Activated CD4-positive, alpha-beta T cell treated with anti-CD3 and anti-CD28 coated beads, Interleukin-2, amount 10 ng/mL, durations not matched to agents 24 days and 14 days (primary cell): ENCODE measurements around the gene LAYN. TPM values are rescaled to one million over a fixed set of nuclear protein-coding genes. Genes with fewer than 3 reads are reported as not detected.

Source experiments
- DNase-seq: peaks from one replicate; pipeline ENCODE4 v3.0.0; 2022
- H3K27ac Mint-ChIP-seq: one replicate; pipeline ENCODE4 v1.8.0; 2022; ENCODE audit warnings: mild to moderate bottlenecking, mixed read lengths
- H3K27me3 Mint-ChIP-seq: one replicate; pipeline ENCODE4 v1.8.0; 2022; ENCODE audit warnings: mixed read lengths
- H3K36me3 Mint-ChIP-seq: one replicate; pipeline ENCODE4 v1.8.0; 2022; ENCODE audit warnings: low read depth, mild to moderate bottlenecking, mixed read lengths
- H3K4me1 Mint-ChIP-seq: one replicate; pipeline ENCODE4 v1.8.0; 2021; ENCODE audit warnings: mixed read lengths
- H3K4me3 Mint-ChIP-seq: one replicate; pipeline ENCODE4 v1.8.0; 2022; ENCODE audit warnings: mild to moderate bottlenecking, moderate library complexity, mixed read lengths
- H3K9me3 Mint-ChIP-seq: one replicate; pipeline ENCODE4 v1.8.0; 2021; ENCODE audit warnings: mixed read lengths
- intact Hi-C: fragments of 100-400 bp; cut with micrococcal nuclease; formaldehyde crosslinking; loops from one replicate; pipeline ENCODE4 v1.15.1; 2023
- total RNA-seq: library from RNA; stranded (reverse); gene quantifications from 2 replicates; pipeline ENCODE4 v1.2.3, GENCODE V29; 2022

The LAYN gene
- total RNA-seq, 1 donor from 2014 or later: 6.4 TPM

DNA sequence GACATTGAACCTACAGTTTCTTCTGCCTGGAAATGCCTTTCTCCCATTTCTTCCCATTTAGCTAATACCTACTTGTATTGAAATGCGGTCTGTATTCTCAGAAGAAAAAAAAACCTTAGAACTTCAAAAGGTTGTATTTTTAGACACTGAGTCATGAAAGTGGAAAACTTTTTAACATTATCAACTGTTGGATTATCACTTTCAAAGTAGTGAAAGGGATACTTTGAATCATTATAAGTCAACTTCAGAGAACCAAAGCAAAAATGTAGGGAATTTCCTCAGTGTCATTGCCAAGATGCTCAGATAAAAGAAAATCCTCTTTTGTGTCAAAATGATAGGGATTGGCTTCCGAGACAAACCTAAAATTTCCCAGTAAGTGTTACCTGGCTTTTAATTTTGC, 19.4 kb upstream of the LAYN start:
- intact Hi-C loops: loop anchor here (1.0 to 10.0 kb wide), 5 partner anchors 10 to 1436 kb away; no protein-coding TSS in a partner anchor
- Mint-ChIP-seq H3K27me3 (no peaks in the 10 kb centered on the region), H3K27ac (no peak overlapping the region), H3K4me1 (peaks cover 20% of the 10 kb centered on the region), H3K36me3 (no peaks in the 10 kb centered on the region), H3K9me3 (no peaks in the 10 kb centered on the region), H3K4me3 (no peak overlapping the region)
- no peak for DNase-seq

- no peaks in the 10 kb centered on the region for H3K27me3 Mint-ChIP-seq
- no peak for DNase-seq
- H3K4me3 Mint-ChIP-seq: no peak overlapping the region
- no peak overlapping the region for H3K27ac Mint-ChIP-seq
- no peaks in the 10 kb centered on the region for H3K9me3 Mint-ChIP-seq
- H3K36me3 Mint-ChIP-seq: no peaks in the 10 kb centered on the region
- intact Hi-C loops: loop anchor here (10.0 kb wide), 3 partner anchors 1068 to 1438 kb away; no protein-coding TSS in a partner anchor
- H3K4me1 Mint-ChIP-seq: peaks cover 28% of the 10 kb centered on the region
Measured at GRCh38 chr11:111522426-111522825, 18.1 kb upstream of the LAYN start.

GRCh38 chr11:111523343-111523742, 17.2 kb upstream of the LAYN start:
- H3K27ac Mint-ChIP-seq: no peak overlapping the region
- no peak for DNase-seq
- H3K36me3 Mint-ChIP-seq: no peaks in the 10 kb centered on the region
- peaks cover 28% of the 10 kb centered on the region for H3K4me1 Mint-ChIP-seq
- H3K9me3 Mint-ChIP-seq: no peaks in the 10 kb centered on the region
- no peaks in the 10 kb centered on the region for H3K27me3 Mint-ChIP-seq
- no peak overlapping the region for H3K4me3 Mint-ChIP-seq
- intact Hi-C loops: loop anchor here (1.0 to 10.0 kb wide), 4 partner anchors 10 to 1439 kb away; no protein-coding TSS in a partner anchor

- Mint-ChIP-seq H3K4me1 (peaks cover 35% of the 10 kb centered on the region), H3K9me3 (no peaks in the 10 kb centered on the region), H3K36me3 (no peaks in the 10 kb centered on the region), H3K27ac (no peak overlapping the region), H3K4me3 (no peak overlapping the region), H3K27me3 (no peaks in the 10 kb centered on the region)
- no peak for DNase-seq
- intact Hi-C loops: loop anchor here (10.0 kb wide), 3 partner anchors 1069 to 1439 kb away; no protein-coding TSS in a partner anchor
Measured at GRCh38 chr11:111524056-111524455, 16.5 kb upstream of the LAYN start.

GRCh38 chr11:111525456-111525855, 15.1 kb upstream of the LAYN start:
- Mint-ChIP-seq H3K27me3 (no peaks in the 10 kb centered on the region), H3K9me3 (no peaks in the 10 kb centered on the region), H3K4me3 (no peak overlapping the region), H3K4me1 (peaks cover 40% of the 10 kb centered on the region), H3K27ac (peak overlapping the region; percentile 1), H3K36me3 (no peaks in the 10 kb centered on the region)
- DNase-seq: no peak
- intact Hi-C loops: loop anchor here (5.0 to 10.0 kb wide), 4 partner anchors 77 to 1441 kb away; partner anchors contain the start of gene SIK2

DNA sequence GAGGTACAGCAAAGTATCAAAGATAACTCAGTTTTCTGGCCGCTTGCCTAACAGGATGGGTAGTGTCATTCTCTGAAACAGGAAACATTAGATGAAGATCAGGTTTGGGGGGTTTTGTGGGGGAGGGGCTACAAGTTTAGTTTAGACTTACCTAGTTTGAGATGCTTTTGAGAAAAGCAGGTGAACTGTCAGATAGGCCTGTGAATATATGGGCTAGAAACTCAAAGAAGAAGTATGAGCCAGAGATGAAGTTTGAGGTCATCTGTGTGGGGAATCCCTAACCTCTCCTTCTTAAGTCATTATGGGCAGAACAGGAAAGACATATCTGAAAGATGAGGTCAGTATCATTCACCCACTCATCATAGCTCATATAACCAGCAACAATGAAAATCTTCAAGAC, 14.0 kb upstream of the LAYN start:
- H3K27ac Mint-ChIP-seq: peak overlapping the region; percentile 59
- no peaks in the 10 kb centered on the region for H3K27me3 Mint-ChIP-seq
- no peaks in the 10 kb centered on the region for H3K9me3 Mint-ChIP-seq
- no peak for DNase-seq
- intact Hi-C loops: loop anchor here (2.0 to 10.0 kb wide), 5 partner anchors 76 to 1442 kb away; partner anchors contain the start of genes POU2AF1 and SIK2
- peak overlapping the region; percentile 30 for H3K4me3 Mint-ChIP-seq
- peaks cover 40% of the 10 kb centered on the region for H3K4me1 Mint-ChIP-seq
- no peaks in the 10 kb centered on the region for H3K36me3 Mint-ChIP-seq

GRCh38 chr11:111527279-111527678, 13.2 kb upstream of the LAYN start:
- no peaks in the 10 kb centered on the region for H3K27me3 Mint-ChIP-seq
- H3K4me1 Mint-ChIP-seq: peaks cover 46% of the 10 kb centered on the region
- DNase-seq: no peak
- H3K9me3 Mint-ChIP-seq: no peaks in the 10 kb centered on the region
- H3K4me3 Mint-ChIP-seq: no peak overlapping the region
- H3K36me3 Mint-ChIP-seq: no peaks in the 10 kb centered on the region
- intact Hi-C loops: loop anchor here (2.0 to 10.0 kb wide), 5 partner anchors 75 to 1442 kb away; partner anchors contain the start of genes POU2AF1 and SIK2
- no peak overlapping the region for H3K27ac Mint-ChIP-seq

GRCh38 chr11:111528557-111528956, 12.0 kb upstream of the LAYN start:
- intact Hi-C loops: loop anchor here (5.0 to 10.0 kb wide), 4 partner anchors 74 to 1444 kb away; partner anchors contain the start of gene SIK2
- H3K4me3 Mint-ChIP-seq: peak overlapping the region; percentile 2
- H3K27me3 Mint-ChIP-seq: no peaks in the 10 kb centered on the region
- DNase-seq: peak; percentile 82
- no peaks in the 10 kb centered on the region for H3K9me3 Mint-ChIP-seq
- peak overlapping the region; percentile 87 for H3K27ac Mint-ChIP-seq
- peaks cover 45% of the 10 kb centered on the region for H3K4me1 Mint-ChIP-seq
- H3K36me3 Mint-ChIP-seq: no peaks in the 10 kb centered on the region

DNA sequence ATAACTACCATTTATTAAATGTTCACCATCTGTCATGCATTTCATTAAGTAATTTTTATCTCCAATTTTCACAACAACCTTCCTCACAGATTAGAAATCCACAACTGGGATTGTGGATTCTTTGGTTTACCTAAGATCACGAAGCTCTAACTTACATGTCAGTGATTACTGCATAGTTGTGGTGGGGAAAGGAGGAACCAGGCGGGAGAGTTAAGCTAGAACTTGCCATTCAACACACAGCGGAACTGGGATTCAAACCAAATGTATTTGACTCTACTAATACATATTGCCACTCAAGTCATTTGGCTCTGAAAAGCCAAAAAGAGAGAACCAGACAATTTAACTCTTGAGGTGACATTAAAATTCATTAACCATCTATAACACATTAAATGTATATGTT, 10.4 kb upstream of the LAYN start:
- Mint-ChIP-seq H3K27ac (no peak overlapping the region), H3K4me1 (peaks cover 39% of the 10 kb centered on the region), H3K9me3 (no peaks in the 10 kb centered on the region), H3K36me3 (no peaks in the 10 kb centered on the region), H3K27me3 (peaks cover 13% of the 10 kb centered on the region), H3K4me3 (no peak overlapping the region)
- intact Hi-C loops: loop anchor here (2.0 to 5.0 kb wide), 4 partner anchors 63 to 713 kb away; partner anchors contain the start of gene DIXDC1
- no peak for DNase-seq

- no peak overlapping the region for H3K4me3 Mint-ChIP-seq
- H3K9me3 Mint-ChIP-seq: no peaks in the 10 kb centered on the region
- H3K27me3 Mint-ChIP-seq: peaks cover 16% of the 10 kb centered on the region
- no peaks in the 10 kb centered on the region for H3K36me3 Mint-ChIP-seq
- intact Hi-C loops: loop anchor here (1.0 to 5.0 kb wide), 6 partner anchors 8 to 714 kb away; partner anchors contain the start of gene DIXDC1
- H3K4me1 Mint-ChIP-seq: peaks cover 31% of the 10 kb centered on the region
- H3K27ac Mint-ChIP-seq: peak overlapping the region; percentile 64
- DNase-seq: no peak
Measured at GRCh38 chr11:111531136-111531535, 9.4 kb upstream of the LAYN start.

- peaks cover 26% of the 10 kb centered on the region for H3K4me1 Mint-ChIP-seq
Measured at GRCh38 chr11:111531687-111532364, 8.7 kb upstream of the LAYN start.

DNA sequence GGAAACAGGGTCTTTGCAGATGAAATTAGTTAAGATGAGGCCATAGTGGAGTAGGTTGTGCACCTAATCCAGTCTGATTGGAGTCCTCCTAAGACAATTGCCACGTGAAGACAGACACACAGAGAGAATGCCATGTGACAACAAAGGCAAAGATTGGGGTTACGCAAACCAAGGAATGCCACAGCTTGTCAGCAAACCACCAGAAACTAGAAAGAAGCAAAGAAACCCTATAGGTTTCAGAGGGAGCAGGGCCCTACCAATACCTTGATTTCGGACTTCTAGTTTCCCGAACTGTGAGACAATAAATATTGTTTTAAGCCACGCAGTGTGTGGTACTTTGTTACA, 8.2 kb upstream of the LAYN start:
- Mint-ChIP-seq H3K27ac (peak overlapping the region; percentile 89), H3K27me3 (peaks cover 23% of the 10 kb centered on the region), H3K9me3 (peaks cover 2% of the 10 kb centered on the region), H3K4me3 (no peak overlapping the region), H3K36me3 (no peaks in the 10 kb centered on the region), H3K4me1 (peaks cover 26% of the 10 kb centered on the region)
- no peak for DNase-seq
- intact Hi-C loops: loop anchor here (5.0 kb wide), 3 partner anchors 65 to 715 kb away; partner anchors contain the start of gene DIXDC1

More at GRCh38 chr11:111531687-111532364, 8.7 kb upstream of the LAYN start:
- Mint-ChIP-seq H3K9me3 (no peaks in the 10 kb centered on the region), H3K36me3 (no peaks in the 10 kb centered on the region), H3K4me3 (peak overlapping the region; percentile 13), H3K27me3 (peaks cover 21% of the 10 kb centered on the region), H3K27ac (peak overlapping the region; percentile 89)
- intact Hi-C loops: loop anchor here (1.0 to 5.0 kb wide), 6 partner anchors 7 to 715 kb away; partner anchors contain the start of gene DIXDC1
- DNase-seq: peak; percentile 84

- Mint-ChIP-seq H3K9me3 (peaks cover 6% of the 10 kb centered on the region), H3K27ac (no peak overlapping the region), H3K4me3 (no peak overlapping the region), H3K36me3 (no peaks in the 10 kb centered on the region), H3K27me3 (peaks cover 39% of the 10 kb centered on the region), H3K4me1 (peaks cover 23% of the 10 kb centered on the region)
- intact Hi-C loops: no loop called here
- DNase-seq: no peak
Measured at GRCh38 chr11:111535281-111535680, 5.2 kb upstream of the LAYN start.

DNA sequence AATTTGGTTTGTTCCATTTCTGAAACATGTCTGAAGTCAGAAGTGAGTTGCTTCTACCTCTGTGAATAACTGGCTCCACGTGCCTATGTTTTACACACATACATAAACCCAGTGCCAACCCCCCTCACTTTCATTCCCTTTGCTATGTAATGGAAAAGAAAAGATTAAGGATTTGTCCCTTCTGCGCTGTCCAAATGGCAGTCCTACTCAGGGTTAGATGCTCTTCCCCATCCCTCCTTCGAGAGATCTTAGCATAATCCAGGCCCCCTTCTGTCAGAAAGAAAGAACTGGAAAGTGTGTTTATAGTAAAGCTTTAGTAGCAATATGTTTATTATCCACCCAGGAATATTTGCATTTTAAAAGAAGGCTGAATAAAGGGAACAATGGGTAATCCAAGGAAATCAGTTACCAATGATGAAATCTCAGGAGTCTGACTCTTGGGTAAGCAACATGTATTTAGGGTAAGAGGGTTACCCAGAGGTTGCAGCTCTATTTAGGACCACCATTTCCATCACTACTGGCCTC, 3.1 kb upstream of the LAYN start:
- Mint-ChIP-seq H3K27me3 (peaks cover 50% of the 10 kb centered on the region), H3K36me3 (no peaks in the 10 kb centered on the region), H3K9me3 (peaks cover 6% of the 10 kb centered on the region), H3K4me3 (no peak overlapping the region), H3K27ac (no peak overlapping the region), H3K4me1 (peaks cover 19% of the 10 kb centered on the region)
- intact Hi-C loops: no loop called here
- DNase-seq: no peak
